GM21619 (cell line): ENCODE measurements around the gene CCNT2.
"Not testable (repeated sequence)": the region's sequence is repeated elsewhere in the genome, so short reads cannot be mapped to it uniquely, and the experiment has no call there.

Source experiments
- ATAC-seq: cut with Tn5 transposase; IDR thresholded peaks from one replicate; pipeline ENCODE4 v1.9.1; 2021; ENCODE audit not compliant: unreplicated experiment

CCNT2 gene

GRCh38 chr2:134917888-134918525, 615 bp upstream of the CCNT2 start:
- ATAC-seq: peak; percentile 69

GRCh38 chr2:134919341-134920210, 954 bp downstream of the CCNT2 start:
- no peak for ATAC-seq

- ATAC-seq: no peak
Observed at GRCh38 chr2:134924912-134925311, 6.3 kb downstream of the CCNT2 start.

GRCh38 chr2:134926231-134926931, 7.8 kb downstream of the CCNT2 start:
- ATAC-seq: no peak

GRCh38 chr2:134927195-134927594, 8.6 kb downstream of the CCNT2 start:
- ATAC-seq: no peak

GRCh38 chr2:134932864-134933526, 14.4 kb downstream of the CCNT2 start:
- ATAC-seq: no peak

GRCh38 chr2:134933732-134934131, 15.1 kb downstream of the CCNT2 start:
- ATAC-seq: no peak

- ATAC-seq: no peak
Observed at GRCh38 chr2:134934150-134934549, 15.5 kb downstream of the CCNT2 start.

- ATAC-seq: no peak
Observed at GRCh38 chr2:134934641-134935040, 16.0 kb downstream of the CCNT2 start.

GRCh38 chr2:134936691-134937090, 18.1 kb downstream of the CCNT2 start:
- no peak for ATAC-seq

- ATAC-seq: peak; percentile 80
Observed at GRCh38 chr2:134943540-134943939, 24.9 kb downstream of the CCNT2 start.

- ATAC-seq: no peak
Observed at GRCh38 chr2:134944975-134945374, 26.4 kb downstream of the CCNT2 start.

GRCh38 chr2:134946073-134946472, 27.5 kb downstream of the CCNT2 start:
- ATAC-seq: no peak

- no peak for ATAC-seq
Observed at GRCh38 chr2:134949981-134950708, 31.5 kb downstream of the CCNT2 start.

- no peak for ATAC-seq
Observed at GRCh38 chr2:134950886-134951285, 32.3 kb downstream of the CCNT2 start.

GRCh38 chr2:134952608-134953007, 34.0 kb downstream of the CCNT2 start:
- no peak for ATAC-seq

- no peak for ATAC-seq
Observed at GRCh38 chr2:134954065-134954464, 35.4 kb downstream of the CCNT2 start.

GRCh38 chr2:134955744-134956143, 37.1 kb downstream of the CCNT2 start:
- no peak for ATAC-seq

GRCh38 chr2:134957477-134957876, 38.9 kb downstream of the CCNT2 start:
- no peak for ATAC-seq

- not testable (repeated sequence) for ATAC-seq
Observed at GRCh38 chr2:134967166-134967565, 48.5 kb downstream of the CCNT2 start.
